Bone marrow (tissue), 2 donors: ENCODE data around the gene CHMP2B.
A peak's percentile ranks its signal among the peaks of the same experiment; 100 is the strongest.

Source experiments
- DNase-seq, 2 donors: peaks; one replicate each; lab custom pipeline; 2025; lab: John Stamatoyannopoulos, UW

CHMP2B gene

GRCh38 chr3:87227104-87227834 is at the start of gene CHMP2B:
TSS of gene CHMP2B (plus strand) at chr3:87227309. CDS start at chr3:87227523, 214 bp downstream.
- peak; percentile 83 to 87 for DNase-seq

GRCh38 chr3:87179642-87180041 is 47.5 kb upstream of the CHMP2B start:
- DNase-seq = no peak

- no peak for DNase-seq
These were observed 45.6 kb upstream of the CHMP2B start for GRCh38 chr3:87181551-87181950.

GRCh38 chr3:87182023-87182422 is 45.1 kb upstream of the CHMP2B start:
- DNase-seq = no peak

GRCh38 chr3:87186608-87187159 is 40.4 kb upstream of the CHMP2B start:
- DNase-seq = no peak

- DNase-seq = no peak
These were observed 35.9 kb upstream of the CHMP2B start for GRCh38 chr3:87191175-87191574.

- DNase-seq = no peak
These were observed 35.5 kb upstream of the CHMP2B start for GRCh38 chr3:87191641-87192040.

GRCh38 chr3:87196879-87197278 is 30.2 kb upstream of the CHMP2B start:
- DNase-seq = no peak

GRCh38 chr3:87197531-87197930 is 29.6 kb upstream of the CHMP2B start:
- no peak for DNase-seq

GRCh38 chr3:87198774-87199173 is 28.3 kb upstream of the CHMP2B start:
- no peak for DNase-seq

- DNase-seq = no peak
These were observed 27.5 kb upstream of the CHMP2B start for GRCh38 chr3:87199628-87200027.

GRCh38 chr3:87200060-87200647 is 27.0 kb upstream of the CHMP2B start:
- DNase-seq = no peak

- DNase-seq = no peak
These were observed 25.4 kb upstream of the CHMP2B start for GRCh38 chr3:87201727-87202126.

GRCh38 chr3:87203809-87204208 is 23.3 kb upstream of the CHMP2B start:
- DNase-seq = no peak

GRCh38 chr3:87206070-87206469 is 21.0 kb upstream of the CHMP2B start:
- no peak for DNase-seq

- DNase-seq = no peak
These were observed 20.5 kb upstream of the CHMP2B start for GRCh38 chr3:87206635-87207034.

GRCh38 chr3:87207460-87207859 is 19.6 kb upstream of the CHMP2B start:
- DNase-seq = no peak

GRCh38 chr3:87209111-87209510 is 18.0 kb upstream of the CHMP2B start:
- no peak for DNase-seq

GRCh38 chr3:87218560-87218959 is 8.5 kb upstream of the CHMP2B start:
- DNase-seq = no peak

GRCh38 chr3:87219611-87220010 is 7.5 kb upstream of the CHMP2B start:
- DNase-seq = no peak

- DNase-seq = no peak
These were observed 1.4 kb upstream of the CHMP2B start for GRCh38 chr3:87225659-87226058.

GRCh38 chr3:87227835-87228144 is 681 bp downstream of the CHMP2B start:
- no peak for DNase-seq

- DNase-seq = no peak
These were observed 1.2 kb downstream of the CHMP2B start for GRCh38 chr3:87228316-87228715.

GRCh38 chr3:87229113-87229512 is 2.0 kb downstream of the CHMP2B start:
- DNase-seq = no peak
